OCI-LY1 (cell line): ENCODE results near the gene EMC8.

ENCODE experiments used
- EZH2 ChIP-seq: fragments of 200-600 bp; sonication (generic), shearing (Covaris generic); IDR thresholded peaks from 2 replicates; pipeline ENCODE4 v1.8.0; 2017; ENCODE audit warnings: borderline replicate concordance, mixed run types, mild to moderate bottlenecking, antibody characterized with exemption, low read length, moderate library complexity, mixed read lengths
- TF ChIP-seq, protein P1 (sequence below): fragments of 200-600 bp; sonication (generic), shearing (Covaris generic); IDR thresholded peaks from 2 replicates; pipeline ENCODE4 v1.5.1; 2017; ENCODE audit warnings: mild to moderate bottlenecking, antibody characterized with exemption, low read length, moderate library complexity, mixed read lengths

DNA sequence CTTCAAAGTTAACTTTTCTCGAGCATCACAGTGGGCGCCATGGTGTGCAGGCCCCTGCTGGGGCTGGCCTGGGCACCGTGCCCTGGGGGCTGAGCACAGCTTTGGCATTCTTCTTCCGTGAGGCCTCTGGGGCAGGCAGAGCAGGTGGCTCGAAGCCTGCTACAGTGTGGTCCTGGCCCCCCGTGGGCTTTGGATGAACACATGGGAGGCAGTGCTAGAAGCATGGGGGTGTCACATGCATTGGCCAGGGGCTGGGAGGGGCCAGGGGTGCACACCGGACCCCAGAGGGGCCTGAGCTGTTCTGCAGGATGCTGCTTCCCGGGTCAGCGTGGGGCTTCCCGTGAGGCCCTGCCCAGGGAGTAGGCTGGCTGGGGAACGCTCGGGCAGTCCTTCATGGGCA, 36.4 kb downstream of the EMC8 start:
- TF ChIP-seq, protein P1, sequence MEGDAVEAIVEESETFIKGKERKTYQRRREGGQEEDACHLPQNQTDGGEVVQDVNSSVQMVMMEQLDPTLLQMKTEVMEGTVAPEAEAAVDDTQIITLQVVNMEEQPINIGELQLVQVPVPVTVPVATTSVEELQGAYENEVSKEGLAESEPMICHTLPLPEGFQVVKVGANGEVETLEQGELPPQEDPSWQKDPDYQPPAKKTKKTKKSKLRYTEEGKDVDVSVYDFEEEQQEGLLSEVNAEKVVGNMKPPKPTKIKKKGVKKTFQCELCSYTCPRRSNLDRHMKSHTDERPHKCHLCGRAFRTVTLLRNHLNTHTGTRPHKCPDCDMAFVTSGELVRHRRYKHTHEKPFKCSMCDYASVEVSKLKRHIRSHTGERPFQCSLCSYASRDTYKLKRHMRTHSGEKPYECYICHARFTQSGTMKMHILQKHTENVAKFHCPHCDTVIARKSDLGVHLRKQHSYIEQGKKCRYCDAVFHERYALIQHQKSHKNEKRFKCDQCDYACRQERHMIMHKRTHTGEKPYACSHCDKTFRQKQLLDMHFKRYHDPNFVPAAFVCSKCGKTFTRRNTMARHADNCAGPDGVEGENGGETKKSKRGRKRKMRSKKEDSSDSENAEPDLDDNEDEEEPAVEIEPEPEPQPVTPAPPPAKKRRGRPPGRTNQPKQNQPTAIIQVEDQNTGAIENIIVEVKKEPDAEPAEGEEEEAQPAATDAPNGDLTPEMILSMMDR = no peak
- no peak for TF ChIP-seq EZH2
